Hepatic stellate cell (primary cell): ENCODE results near the gene SEC62.
A peak's percentile ranks its signal among the peaks of the same experiment; 100 is the strongest.
"Not testable (repeated sequence)": the region's sequence is repeated elsewhere in the genome, so short reads cannot be mapped to it uniquely, and the experiment has no call there.

Experiments used
- DNase-seq: peaks from one replicate; pipeline ENCODE4 v3.0.0; 2011; ENCODE audit warnings: low spot score

Gene SEC62

DNA sequence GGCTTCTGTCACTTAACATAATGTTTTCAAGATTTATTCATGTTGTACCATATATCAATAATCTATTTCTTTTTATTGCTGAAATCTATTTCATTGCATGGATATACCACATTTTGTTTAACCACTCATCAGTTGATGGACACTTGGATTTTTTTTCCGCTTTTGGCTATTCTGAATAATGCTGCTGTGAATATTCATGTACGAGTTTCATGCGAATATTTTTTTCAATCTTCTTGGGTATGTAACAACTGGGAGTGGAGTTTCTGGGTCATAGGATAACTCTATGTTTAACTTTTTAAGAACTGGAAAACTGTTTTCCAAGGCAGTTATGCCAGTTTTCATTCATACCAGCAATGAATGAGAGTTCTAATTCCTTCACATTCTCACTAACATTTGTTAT lies 49.5 kb downstream of the SEC62 start:
- DNase-seq, result no peak

- not testable (repeated sequence) for DNase-seq
Observed at GRCh38 chr3:170019306-170019705, 52.7 kb downstream of the SEC62 start.

GRCh38 chr3:170021083-170021482 lies 54.5 kb downstream of the SEC62 start:
- no peak for DNase-seq

DNA sequence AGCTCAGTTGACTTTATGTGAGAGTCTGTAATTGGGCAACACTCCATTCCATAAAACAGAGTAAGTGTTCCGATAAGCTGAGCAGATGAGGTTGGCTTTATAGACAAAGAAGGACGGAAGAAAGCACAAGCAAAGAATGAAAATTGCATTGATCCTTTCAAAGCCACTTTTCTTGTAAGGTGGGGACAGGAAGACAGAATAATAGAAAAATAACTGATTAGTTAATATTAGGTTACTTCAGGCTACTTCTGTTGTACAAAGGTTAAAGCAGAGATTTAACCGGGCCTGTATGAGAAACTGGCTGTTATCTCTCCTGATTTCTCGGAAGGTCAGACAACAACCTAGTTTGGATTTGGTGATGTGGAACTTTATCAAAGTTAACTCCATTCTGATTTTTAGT lies 55.7 kb downstream of the SEC62 start:
- no peak for DNase-seq

DNA sequence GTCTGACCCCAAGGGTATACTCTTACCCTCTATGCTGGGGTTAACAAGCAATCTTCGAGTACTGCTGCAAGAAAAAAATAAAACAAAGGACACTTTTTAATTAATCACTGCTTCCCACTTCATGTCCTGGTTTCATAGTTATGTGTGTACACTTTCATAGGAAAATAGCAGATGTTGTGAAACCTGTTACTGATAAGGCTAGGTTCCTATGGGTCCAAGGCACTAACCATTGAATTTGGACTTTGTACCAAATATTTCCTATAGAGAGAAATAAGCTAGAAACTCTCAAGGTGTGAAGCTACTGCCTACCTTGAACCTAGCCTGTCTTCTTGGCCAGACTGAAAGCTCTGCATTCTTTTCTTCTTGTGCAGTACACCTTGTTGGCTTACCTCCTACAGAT lies 56.6 kb downstream of the SEC62 start:
- no peak for DNase-seq

DNA sequence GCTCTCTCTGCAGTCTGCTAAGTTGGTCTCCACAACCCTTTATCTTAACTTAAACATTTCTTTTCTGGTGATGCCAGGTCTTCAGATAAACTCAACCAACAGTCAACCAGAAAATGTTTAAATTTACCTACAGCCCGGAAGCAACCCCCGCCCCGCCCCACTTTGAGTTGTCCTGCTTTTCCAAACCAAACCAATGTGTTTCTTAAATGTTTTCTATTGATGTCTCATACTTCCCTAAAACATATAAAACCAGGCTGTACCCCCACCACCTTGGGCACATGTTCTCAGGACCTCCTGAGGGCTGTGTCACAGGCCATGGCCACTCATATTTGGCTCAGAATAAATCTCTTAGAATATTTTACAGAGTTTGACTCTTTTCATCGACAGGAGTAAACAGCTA lies 58.0 kb downstream of the SEC62 start:
- DNase-seq, result no peak

GRCh38 chr3:170027233-170028102 lies 60.9 kb downstream of the SEC62 start:
- DNase-seq, result no peak

GRCh38 chr3:170033489-170033888 lies 66.9 kb downstream of the SEC62 start:
- DNase-seq, result no peak

GRCh38 chr3:170037463-170038433 lies 71.1 kb downstream of the SEC62 start, which contains the start of gene GPR160:
GPR160 (plus strand) TSS chr3:170037995; CDS start chr3:170083973, 45,978 bp downstream.
- DNase-seq, result peak; percentile 35

DNA sequence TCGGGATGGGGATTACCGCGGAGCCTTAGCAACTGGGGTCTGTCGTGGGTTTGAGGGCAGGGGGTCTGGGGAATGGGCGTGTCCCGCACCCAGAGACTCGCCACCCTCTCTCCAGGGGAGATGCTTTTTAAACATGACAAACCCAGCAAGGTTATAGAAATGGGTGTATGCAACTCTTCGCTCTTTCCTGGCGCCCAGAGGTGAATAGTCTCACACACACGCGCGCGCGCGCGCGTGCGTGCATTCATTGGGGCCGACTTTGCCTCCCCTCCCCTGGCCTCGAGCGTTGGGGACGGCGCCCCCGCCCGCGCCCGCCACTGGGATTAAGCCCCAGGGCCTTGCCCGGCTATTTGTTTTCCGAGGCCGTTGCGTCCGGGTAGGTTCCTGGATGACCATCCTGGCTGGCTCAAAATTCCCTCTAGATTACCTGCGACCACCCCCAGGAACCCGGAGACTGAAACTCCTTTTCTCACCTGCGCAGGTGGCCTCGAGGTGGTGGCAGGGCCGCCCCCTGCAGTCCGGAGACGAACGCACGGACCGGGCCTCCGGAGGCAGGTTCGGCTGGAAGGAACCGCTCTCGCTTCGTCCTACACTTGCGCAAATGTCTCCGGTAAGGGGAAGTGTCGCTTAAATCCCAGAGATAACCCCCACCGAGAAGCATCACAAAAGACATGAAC lies 72.0 kb downstream of the SEC62 start:
- no peak for DNase-seq

- no peak for DNase-seq
Observed at GRCh38 chr3:170040418-170040817, 73.8 kb downstream of the SEC62 start.

GRCh38 chr3:170043506-170043905 lies 76.9 kb downstream of the SEC62 start:
- DNase-seq, result no peak

- DNase-seq, result no peak
Observed at GRCh38 chr3:170044271-170044670, 77.7 kb downstream of the SEC62 start.

GRCh38 chr3:170044795-170045244 lies 78.2 kb downstream of the SEC62 start:
- DNase-seq, result no peak

DNA sequence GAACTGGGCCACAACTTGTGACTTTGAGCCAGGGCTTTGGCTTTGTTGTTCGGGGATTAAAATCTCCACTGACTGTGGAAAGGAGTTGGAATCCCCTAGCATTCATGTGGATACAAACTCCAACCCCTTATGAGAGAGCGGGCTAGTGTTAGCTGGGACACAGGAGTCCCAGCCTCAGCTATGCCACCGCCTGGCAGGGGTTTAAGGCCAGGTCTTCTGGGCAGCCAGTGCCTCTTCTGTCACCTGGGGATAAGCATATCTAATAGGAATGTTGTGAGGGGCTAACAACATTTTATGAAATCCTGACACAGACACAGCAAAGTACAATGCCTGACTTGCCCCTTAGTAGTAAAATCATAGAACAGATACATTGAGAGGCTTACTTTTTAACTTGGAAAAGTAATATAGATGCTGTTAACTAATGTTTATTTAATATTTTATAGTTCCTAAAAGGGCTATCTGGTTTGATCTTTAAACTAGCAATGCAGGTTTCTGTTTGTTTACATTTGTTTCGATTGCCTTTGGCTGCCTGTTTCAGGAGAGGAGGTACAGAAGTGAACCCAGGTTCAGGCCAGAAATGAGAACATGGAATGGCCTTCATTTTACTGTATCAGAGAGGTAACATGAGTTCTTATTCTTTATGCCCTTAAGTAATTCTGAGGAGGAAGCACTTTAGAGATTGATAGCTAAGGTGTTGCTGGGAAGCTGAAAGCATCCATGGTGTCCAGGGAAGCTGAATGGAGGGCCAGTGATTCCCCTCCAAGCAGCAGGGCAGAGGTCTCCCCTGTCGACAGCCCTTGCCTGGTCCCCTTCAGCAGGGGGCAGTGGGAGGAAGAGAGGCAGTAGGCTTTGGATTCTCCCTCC lies 79.9 kb downstream of the SEC62 start:
- DNase-seq, result no peak

DNA sequence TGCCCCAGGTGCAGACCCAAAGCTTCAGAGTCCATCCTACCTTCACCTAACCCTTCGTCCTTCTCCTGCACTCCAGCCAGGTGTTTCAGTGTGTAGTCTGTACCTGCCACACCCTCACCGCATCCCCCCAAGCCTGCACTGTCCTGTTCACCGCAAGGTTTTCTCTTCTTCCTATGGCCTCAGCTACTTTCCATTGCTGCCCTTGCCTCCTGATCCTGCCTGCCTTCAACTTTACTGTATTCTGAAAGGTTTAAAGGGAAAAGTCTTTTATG lies 80.5 kb downstream of the SEC62 start:
- DNase-seq, result no peak
